Measurements from ENCODE around the gene FRMD3. TPM values are rescaled to one million over a fixed set of nuclear protein-coding genes. Genes with fewer than 3 reads are reported as not detected.

FRMD3 gene
- total and polyA plus RNA-seq, 4 donors, result 0.16 to 0.75 (median 0.48) TPM

GRCh38 chr9:83583151-83584014 lies 45.2 kb upstream of the FRMD3 start (continued):
- TF ChIP-seq, protein P1, sequence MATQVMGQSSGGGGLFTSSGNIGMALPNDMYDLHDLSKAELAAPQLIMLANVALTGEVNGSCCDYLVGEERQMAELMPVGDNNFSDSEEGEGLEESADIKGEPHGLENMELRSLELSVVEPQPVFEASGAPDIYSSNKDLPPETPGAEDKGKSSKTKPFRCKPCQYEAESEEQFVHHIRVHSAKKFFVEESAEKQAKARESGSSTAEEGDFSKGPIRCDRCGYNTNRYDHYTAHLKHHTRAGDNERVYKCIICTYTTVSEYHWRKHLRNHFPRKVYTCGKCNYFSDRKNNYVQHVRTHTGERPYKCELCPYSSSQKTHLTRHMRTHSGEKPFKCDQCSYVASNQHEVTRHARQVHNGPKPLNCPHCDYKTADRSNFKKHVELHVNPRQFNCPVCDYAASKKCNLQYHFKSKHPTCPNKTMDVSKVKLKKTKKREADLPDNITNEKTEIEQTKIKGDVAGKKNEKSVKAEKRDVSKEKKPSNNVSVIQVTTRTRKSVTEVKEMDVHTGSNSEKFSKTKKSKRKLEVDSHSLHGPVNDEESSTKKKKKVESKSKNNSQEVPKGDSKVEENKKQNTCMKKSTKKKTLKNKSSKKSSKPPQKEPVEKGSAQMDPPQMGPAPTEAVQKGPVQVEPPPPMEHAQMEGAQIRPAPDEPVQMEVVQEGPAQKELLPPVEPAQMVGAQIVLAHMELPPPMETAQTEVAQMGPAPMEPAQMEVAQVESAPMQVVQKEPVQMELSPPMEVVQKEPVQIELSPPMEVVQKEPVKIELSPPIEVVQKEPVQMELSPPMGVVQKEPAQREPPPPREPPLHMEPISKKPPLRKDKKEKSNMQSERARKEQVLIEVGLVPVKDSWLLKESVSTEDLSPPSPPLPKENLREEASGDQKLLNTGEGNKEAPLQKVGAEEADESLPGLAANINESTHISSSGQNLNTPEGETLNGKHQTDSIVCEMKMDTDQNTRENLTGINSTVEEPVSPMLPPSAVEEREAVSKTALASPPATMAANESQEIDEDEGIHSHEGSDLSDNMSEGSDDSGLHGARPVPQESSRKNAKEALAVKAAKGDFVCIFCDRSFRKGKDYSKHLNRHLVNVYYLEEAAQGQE (IDR thresholded peaks at IDR 0.05), result no peak
- no peak for TF ChIP-seq JUND (IDR thresholded peaks at IDR 0.05)

- Histone ChIP-seq H3K9ac (ENCODE audit: low read depth in 1 of 2, low read length in 2 of 2) (no peak overlapping the region), H3K4me1 (ENCODE audit: control insufficient read depth in 4 of 4, insufficient read depth in 4 of 4, low read length in 3 of 4) (peaks cover 0 to 3% (median 0%) of the 10 kb centered on the region in 4 donors), H3K27ac (ENCODE audit: low read depth in 1 of 2, low read length in 2 of 2) (no peak overlapping the region), H3K9me3 (ENCODE audit: control insufficient read depth in 4 of 4, low read length in 3 of 4) (no peaks in the 10 kb centered on the region), H3K27me3 (ENCODE audit: control insufficient read depth in 4 of 4, insufficient read depth in 4 of 4, low read length in 3 of 4) (no peaks in the 10 kb centered on the region), H3K36me3 (ENCODE audit: control insufficient read depth in 4 of 4, insufficient read depth in 3 of 4, low read depth in 1 of 4, low read length in 3 of 4) (no peaks in the 10 kb centered on the region), H3K4me3 (ENCODE audit: low read depth in 1 of 3, low read length in 3 of 3) (no peak overlapping the region)
- DNase-seq (ENCODE audit: low spot score), result no peak
- no peak for TF ChIP-seq SP1 (IDR thresholded peaks at IDR 0.05)
- TF ChIP-seq, protein P2, sequence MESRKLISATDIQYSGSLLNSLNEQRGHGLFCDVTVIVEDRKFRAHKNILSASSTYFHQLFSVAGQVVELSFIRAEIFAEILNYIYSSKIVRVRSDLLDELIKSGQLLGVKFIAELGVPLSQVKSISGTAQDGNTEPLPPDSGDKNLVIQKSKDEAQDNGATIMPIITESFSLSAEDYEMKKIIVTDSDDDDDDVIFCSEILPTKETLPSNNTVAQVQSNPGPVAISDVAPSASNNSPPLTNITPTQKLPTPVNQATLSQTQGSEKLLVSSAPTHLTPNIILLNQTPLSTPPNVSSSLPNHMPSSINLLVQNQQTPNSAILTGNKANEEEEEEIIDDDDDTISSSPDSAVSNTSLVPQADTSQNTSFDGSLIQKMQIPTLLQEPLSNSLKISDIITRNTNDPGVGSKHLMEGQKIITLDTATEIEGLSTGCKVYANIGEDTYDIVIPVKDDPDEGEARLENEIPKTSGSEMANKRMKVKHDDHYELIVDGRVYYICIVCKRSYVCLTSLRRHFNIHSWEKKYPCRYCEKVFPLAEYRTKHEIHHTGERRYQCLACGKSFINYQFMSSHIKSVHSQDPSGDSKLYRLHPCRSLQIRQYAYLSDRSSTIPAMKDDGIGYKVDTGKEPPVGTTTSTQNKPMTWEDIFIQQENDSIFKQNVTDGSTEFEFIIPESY (IDR thresholded peaks at IDR 0.05), result no peak
- 69% methylated on average over 1 of the region's 1 CpG for WGBS
Measured at GRCh38 chr9:83582029-83582428, 43.8 kb upstream of the FRMD3 start.

DNA sequence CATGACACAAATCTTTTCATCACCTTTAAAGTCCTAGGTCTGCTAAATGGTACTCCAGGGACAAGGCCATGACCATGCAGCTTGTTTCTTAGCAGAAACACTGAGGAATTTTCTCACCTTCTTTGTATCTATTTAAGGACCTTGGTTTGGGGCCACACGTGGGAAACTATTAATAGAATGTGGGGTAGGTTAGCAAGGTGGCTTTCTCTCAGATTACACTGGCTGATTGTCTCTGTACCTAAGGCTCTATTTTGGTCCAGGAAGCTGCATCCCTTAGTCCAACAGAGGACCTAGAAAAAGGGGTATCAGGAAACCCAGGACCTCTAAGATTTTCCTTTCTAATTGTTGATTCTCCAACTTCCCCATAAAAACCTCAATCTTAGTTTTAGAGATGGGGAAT lies 36.3 kb upstream of the FRMD3 start:
- H3K4me3 ChIP-seq (ENCODE audit: low read depth in 1 of 3, low read length in 3 of 3), result no peak overlapping the region
- H3K27me3 ChIP-seq (ENCODE audit: control insufficient read depth in 4 of 4, insufficient read depth in 4 of 4, low read length in 3 of 4), result no peaks in the 10 kb centered on the region
- no peak overlapping the region for H3K27ac ChIP-seq (ENCODE audit: low read depth in 1 of 2, low read length in 2 of 2)
- no peaks in the 10 kb centered on the region for H3K9me3 ChIP-seq (ENCODE audit: control insufficient read depth in 4 of 4, low read length in 3 of 4)
- 84% methylated on average over 1 of the region's 1 CpG for WGBS
- H3K4me1 ChIP-seq (ENCODE audit: control insufficient read depth in 4 of 4, insufficient read depth in 4 of 4, low read length in 3 of 4), result peaks cover 0 to 7% (median 1%) of the 10 kb centered on the region in 4 donors
- no peaks in the 10 kb centered on the region for H3K36me3 ChIP-seq (ENCODE audit: control insufficient read depth in 4 of 4, insufficient read depth in 3 of 4, low read depth in 1 of 4, low read length in 3 of 4)
- no peak for DNase-seq (ENCODE audit: low spot score)
- H3K9ac ChIP-seq (ENCODE audit: low read depth in 1 of 2, low read length in 2 of 2), result no peak overlapping the region
- TF ChIP-seq GABPA (IDR thresholded peaks at IDR 0.05 in 1 of 2, conservative IDR thresholded peaks at IDR 0.05 in 1 of 2), result no peak
- no peak for TF ChIP-seq FOXA1 (IDR thresholded peaks at IDR 0.05)
- no peak for TF ChIP-seq HNF4G (IDR thresholded peaks at IDR 0.05)
- no peak for TF ChIP-seq JUND (IDR thresholded peaks at IDR 0.05)
- TF ChIP-seq NR2F2 (IDR thresholded peaks at IDR 0.05), result no peak
- TF ChIP-seq MAX (IDR thresholded peaks at IDR 0.05), result no peak
- TF ChIP-seq ATF3 (IDR thresholded peaks at IDR 0.05), result no peak
- TF ChIP-seq FOXA2 (IDR thresholded peaks at IDR 0.05), result no peak
- no peak for TF ChIP-seq RAD21 (IDR thresholded peaks at IDR 0.05)
- TF ChIP-seq, protein P1 (IDR thresholded peaks at IDR 0.05), result no peak
- TF ChIP-seq RXRA (IDR thresholded peaks at IDR 0.05), result no peak
- TF ChIP-seq HNF4A (conservative IDR thresholded peaks at IDR 0.05), result no peak
- no peak for TF ChIP-seq TAF1 (conservative IDR thresholded peaks at IDR 0.05)
- no peak for TF ChIP-seq YY1 (IDR thresholded peaks at IDR 0.05)
- no peak for TF ChIP-seq SP1 (IDR thresholded peaks at IDR 0.05)
- no peak for TF ChIP-seq EGR1 (IDR thresholded peaks at IDR 0.05; ENCODE audit: low read depth in 2 of 2)
- TF ChIP-seq, protein P3, sequence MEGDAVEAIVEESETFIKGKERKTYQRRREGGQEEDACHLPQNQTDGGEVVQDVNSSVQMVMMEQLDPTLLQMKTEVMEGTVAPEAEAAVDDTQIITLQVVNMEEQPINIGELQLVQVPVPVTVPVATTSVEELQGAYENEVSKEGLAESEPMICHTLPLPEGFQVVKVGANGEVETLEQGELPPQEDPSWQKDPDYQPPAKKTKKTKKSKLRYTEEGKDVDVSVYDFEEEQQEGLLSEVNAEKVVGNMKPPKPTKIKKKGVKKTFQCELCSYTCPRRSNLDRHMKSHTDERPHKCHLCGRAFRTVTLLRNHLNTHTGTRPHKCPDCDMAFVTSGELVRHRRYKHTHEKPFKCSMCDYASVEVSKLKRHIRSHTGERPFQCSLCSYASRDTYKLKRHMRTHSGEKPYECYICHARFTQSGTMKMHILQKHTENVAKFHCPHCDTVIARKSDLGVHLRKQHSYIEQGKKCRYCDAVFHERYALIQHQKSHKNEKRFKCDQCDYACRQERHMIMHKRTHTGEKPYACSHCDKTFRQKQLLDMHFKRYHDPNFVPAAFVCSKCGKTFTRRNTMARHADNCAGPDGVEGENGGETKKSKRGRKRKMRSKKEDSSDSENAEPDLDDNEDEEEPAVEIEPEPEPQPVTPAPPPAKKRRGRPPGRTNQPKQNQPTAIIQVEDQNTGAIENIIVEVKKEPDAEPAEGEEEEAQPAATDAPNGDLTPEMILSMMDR (IDR thresholded peaks at IDR 0.05; ENCODE audit: low read depth, low read length, missing input control), result no peak
